ENCODE measurements around the gene MAPK1. TPM values are rescaled to one million over a fixed set of nuclear protein-coding genes. Genes with fewer than 3 reads are reported as not detected.

The MAPK1 gene
- total RNA-seq, 4 donors from 2014 or later: 51.3 to 77.8 (median 66.0) TPM

- no peak for DNase-seq (ENCODE audit: low spot score in 2 of 2)
- no peaks in the 10 kb centered on the region for H3K9me3 ChIP-seq
- no peaks in the 10 kb centered on the region for H3K27me3 ChIP-seq
- no peak overlapping the region for H3K4me3 ChIP-seq
- no peaks in the 10 kb centered on the region for H3K36me3 ChIP-seq
- 79% methylated on average over 4 of the region's 4 CpGs for WGBS
- H3K4me1 ChIP-seq: peaks cover 71% of the 10 kb centered on the region
- TF ChIP-seq POLR2AphosphoS5 (IDR thresholded peaks at IDR 0.05) (no peak), CTCF (IDR thresholded peaks at IDR 0.05) (no peak), EP300 (IDR thresholded peaks at IDR 0.05) (no peak), POLR2A (IDR thresholded peaks at IDR 0.05) (no peak)
- H3K27ac ChIP-seq: no peak overlapping the region
Measured at GRCh38 chr22:21860491-21861039, 6.9 kb downstream of the MAPK1 start.

DNA sequence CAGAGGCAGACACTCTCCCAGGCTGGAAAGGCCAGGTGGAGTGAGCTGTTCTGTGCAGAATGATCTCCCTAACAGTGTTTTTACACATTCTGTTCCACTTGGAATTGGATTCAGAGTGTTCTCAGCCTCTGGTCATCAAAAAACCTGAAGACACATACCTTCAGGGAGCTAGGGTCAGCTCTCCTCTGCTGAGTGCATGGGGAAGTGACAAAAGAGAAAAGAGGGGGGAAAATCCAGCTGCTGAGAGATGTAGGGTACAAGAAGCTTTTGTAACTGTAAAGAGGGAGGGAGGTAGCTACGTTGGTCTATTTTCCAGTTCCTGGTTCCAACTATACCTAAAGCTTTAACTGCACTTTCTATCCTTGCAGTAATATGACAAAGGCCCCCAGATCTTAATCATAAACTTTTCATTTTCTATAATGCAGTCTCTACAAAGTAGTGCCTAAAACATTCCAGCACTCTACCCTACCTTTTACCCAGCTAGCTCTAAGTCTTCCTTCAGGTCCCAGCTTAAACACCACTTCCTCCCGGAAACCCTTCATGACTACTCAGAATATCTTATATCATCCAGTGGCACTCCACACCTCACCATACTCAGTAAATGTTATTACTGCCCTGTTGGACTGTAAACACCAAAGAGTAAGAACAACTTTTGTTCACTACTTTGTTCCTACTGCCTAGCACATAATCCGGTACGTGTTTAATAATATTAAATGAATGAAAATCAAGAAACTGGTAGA is 9.2 kb downstream of the MAPK1 start:
- Histone ChIP-seq H3K27me3 (no peaks in the 10 kb centered on the region), H3K4me1 (peaks cover 56% of the 10 kb centered on the region), H3K27ac (no peak overlapping the region), H3K36me3 (no peaks in the 10 kb centered on the region), H3K9me3 (no peaks in the 10 kb centered on the region), H3K4me3 (no peak overlapping the region)
- TF ChIP-seq EP300 (IDR thresholded peaks at IDR 0.05) (no peak), POLR2A (IDR thresholded peaks at IDR 0.05) (no peak), POLR2AphosphoS5 (IDR thresholded peaks at IDR 0.05) (no peak), CTCF (IDR thresholded peaks at IDR 0.05) (no peak)
- DNase-seq (ENCODE audit: low spot score in 2 of 2): no peak
- 70% methylated on average over 4 of the region's 4 CpGs for WGBS

- TF ChIP-seq POLR2A (IDR thresholded peaks at IDR 0.05): no peak
- no peak for TF ChIP-seq EP300 (IDR thresholded peaks at IDR 0.05)
- TF ChIP-seq POLR2AphosphoS5 (IDR thresholded peaks at IDR 0.05): no peak
- TF ChIP-seq CTCF (IDR thresholded peaks at IDR 0.05): no peak
- Histone ChIP-seq H3K27me3 (no peaks in the 10 kb centered on the region), H3K27ac (no peak overlapping the region), H3K9me3 (no peaks in the 10 kb centered on the region), H3K4me1 (peaks cover 50% of the 10 kb centered on the region), H3K4me3 (no peak overlapping the region), H3K36me3 (peaks cover 3% of the 10 kb centered on the region)
- no peak for DNase-seq (ENCODE audit: low spot score in 2 of 2)
- 67% methylated on average over 4 of the region's 4 CpGs for WGBS
Measured at GRCh38 chr22:21857481-21857914, 9.9 kb downstream of the MAPK1 start.

- 90% methylated on average over 8 of the region's 8 CpGs for WGBS
Measured at GRCh38 chr22:21856868-21857267, 10.6 kb downstream of the MAPK1 start.

DNA sequence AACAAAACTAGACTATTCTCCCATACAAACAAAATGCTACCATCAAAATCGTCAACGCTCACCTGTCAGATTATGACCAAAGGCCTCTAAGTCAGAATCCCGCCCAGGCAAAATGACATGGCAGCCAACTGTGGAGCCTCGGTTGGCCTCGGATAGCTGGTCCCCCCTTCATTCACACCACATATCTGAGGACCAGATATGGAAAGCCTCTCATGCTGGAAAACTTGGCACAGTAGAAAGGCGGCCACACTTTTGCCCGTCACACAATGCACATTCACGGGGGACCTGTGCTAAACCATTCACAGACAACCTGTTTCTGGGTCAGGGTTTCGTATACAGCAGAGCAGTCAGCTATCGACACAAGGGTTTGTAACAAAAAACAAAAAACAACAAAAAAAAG is 11.2 kb downstream of the MAPK1 start:
- TF ChIP-seq CTCF (IDR thresholded peaks at IDR 0.05) (no peak), EP300 (IDR thresholded peaks at IDR 0.05) (no peak), POLR2A (IDR thresholded peaks at IDR 0.05) (no peak), POLR2AphosphoS5 (IDR thresholded peaks at IDR 0.05) (no peak)
- Histone ChIP-seq H3K27ac (no peak overlapping the region), H3K9me3 (no peaks in the 10 kb centered on the region), H3K27me3 (no peaks in the 10 kb centered on the region), H3K4me1 (peaks cover 38% of the 10 kb centered on the region), H3K36me3 (peaks cover 5% of the 10 kb centered on the region), H3K4me3 (no peak overlapping the region)
- DNase-seq (ENCODE audit: low spot score in 2 of 2): no peak
- WGBS: 93% methylated on average over 10 of the region's 10 CpGs

More at GRCh38 chr22:21856868-21857267, 10.6 kb downstream of the MAPK1 start:
- no peak for DNase-seq (ENCODE audit: low spot score in 2 of 2)
- TF ChIP-seq EP300 (IDR thresholded peaks at IDR 0.05) (no peak), POLR2AphosphoS5 (IDR thresholded peaks at IDR 0.05) (no peak), POLR2A (IDR thresholded peaks at IDR 0.05) (no peak)
- Histone ChIP-seq H3K4me1 (peaks cover 44% of the 10 kb centered on the region), H3K27ac (no peak overlapping the region), H3K36me3 (peaks cover 5% of the 10 kb centered on the region), H3K4me3 (no peak overlapping the region), H3K27me3 (no peaks in the 10 kb centered on the region), H3K9me3 (no peaks in the 10 kb centered on the region)

Measured in suprapubic skin (tissue), 4 donors.